ENCODE results near the gene S1PR3. TPM values are rescaled to one million over a fixed set of nuclear protein-coding genes. Genes with fewer than 3 reads are reported as not detected.
"Not testable (repeated sequence)": the region's sequence is repeated elsewhere in the genome, so short reads cannot be mapped to it uniquely, and the experiment has no call there.

S1PR3 gene
- 18.9 and 25.8 TPM in 2 replicates for total RNA-seq
- 11.3 and 12.5 TPM in 2 replicates for polyA plus RNA-seq
- 8.1 and 8.2 TPM in 2 replicates for polyA plus RNA-seq (2011; cell fraction: cytosol; rRNA removed)
- polyA plus RNA-seq (2011; cell fraction: nucleus; rRNA removed) = 4.9 and 5.8 TPM in 2 replicates
- 38.8 and 39.5 TPM in 2 replicates for polyA plus RNA-seq (2012)
- 28.9 and 29.6 TPM in 2 replicates for polyA minus RNA-seq
- 11.6 TPM for polyA minus RNA-seq (2011; cell fraction: cytosol; rRNA and poly(A)+ RNA removed)
- 10.6 and 11.3 TPM in 2 replicates for polyA minus RNA-seq (2011; cell fraction: nucleus; rRNA and poly(A)+ RNA removed)
- Bru-seq, nascent RNA = percentile 76 among the genes with signal in this experiment
- percentile 75 among the genes with signal in this experiment for BruChase-seq, experiment 1, labeled RNA remaining after a 6-hour chase
- percentile 81 among the genes with signal in this experiment for BruChase-seq, experiment 2, labeled RNA remaining after a 2-hour chase
- long read RNA-seq, full-length matches to known transcripts = 27 of 29 reads
- long read RNA-seq, partial matches to known transcripts = 0 of 29 reads
- long read RNA-seq, other reads (novel, unspliced or antisense) = 2 of 29 reads

GRCh38 chr9:88991066-88992034 is at the start of gene S1PR3:
TSS of gene S1PR3 (plus strand) at chr9:88991468. CDS start at chr9:89001201, 9,733 bp downstream.
- H3K9me1 ChIP-seq (replicated peaks; ENCODE audit: control insufficient read depth, extremely low read depth, insufficient read depth, low read length) = no peaks in the 10 kb centered on the region
- H3K9ac ChIP-seq (replicated peaks; ENCODE audit: extremely low read depth, insufficient read depth, low read length) = peak within 1 kb of the TSS; percentile 83
- H3K79me2 ChIP-seq (ENCODE audit: control insufficient read depth, insufficient read depth, low read length) = peaks cover 50% of the 10 kb centered on the region
- POLR2A ChIA-PET = no interaction called here
- BruUV-seq (replicated peaks) = no TSS peak
- dilution Hi-C loops (cut with MboI; ENCODE audit: extremely low pct_ligation_motif_present, low sequenced_read_pairs) = no loop called here
- DNase-seq (ENCODE audit: low read depth, low spot score) (peak; percentile 45), FAIRE-seq (peak; percentile 57)
- intact Hi-C loops (cut with micrococcal nuclease) = loop anchor here (1.0 to 5.0 kb wide), 4 partner anchors 44 to 604 kb away; partner anchors contain the start of gene SPIN1
- peaks cover 37% of the 10 kb centered on the region for H3K4me1 ChIP-seq (ENCODE audit: control insufficient read depth, extremely low read depth, insufficient read depth, low read length)
- peak within 1 kb of the TSS; percentile 58 for H3K27ac ChIP-seq (ENCODE audit: insufficient read depth, low read depth, low read length)
- H4K20me1 ChIP-seq (replicated peaks; ENCODE audit: control insufficient read depth, extremely low read depth, insufficient read depth, low read length) = no peaks in the 10 kb centered on the region
- peak within 1 kb of the TSS; percentile 87 for H2AFZ ChIP-seq (ENCODE audit: low read depth, low read length)
- H3K4me2 ChIP-seq (ENCODE audit: insufficient read depth, low read length) = peak within 1 kb of the TSS; percentile 99
- no peaks in the 10 kb centered on the region for H3K9me3 ChIP-seq (replicated peaks; ENCODE audit: control insufficient read depth, insufficient read depth, low read length)
- H3K4me3 ChIP-seq (replicated peaks in 1 of 3; ENCODE audit: insufficient read depth in 1 of 3, low read depth in 1 of 3, low read length in 3 of 3) = peak within 1 kb of the TSS; percentile 52 to 99 (median 96)
- CTCF ChIA-PET = interaction anchor here (0.7 to 4.5 kb wide), 6 partner anchors 10 to 330 kb away, joined by 3 to 24 read pairs (median 6); no protein-coding TSS in a partner anchor
- H3K36me3 ChIP-seq (ENCODE audit: control insufficient read depth in 2 of 2, extremely low read depth in 1 of 2, insufficient read depth in 2 of 2, low read length in 2 of 2) = no peaks in the 10 kb centered on the region
- TF ChIP-seq EZH2 (IDR thresholded peaks at IDR 0.05; ENCODE audit: borderline replicate concordance, low read depth, low read length, severe bottlenecking) (no peak), CTCF (IDR thresholded peaks at IDR 0.05; ENCODE audit: extremely low read depth in 1 of 2, insufficient read depth in 1 of 2, low read depth in 1 of 2, low read length in 2 of 2) (peak; percentile 5 to 9), POLR2A (IDR thresholded peaks at IDR 0.05; ENCODE audit: low read depth, low read length) (peak; percentile 41), POLR2AphosphoS5 (IDR thresholded peaks at IDR 0.05; ENCODE audit: insufficient read depth, low read depth, low read length) (peak; percentile 50)
- no peaks in the 10 kb centered on the region for H3K27me3 ChIP-seq (ENCODE audit: control insufficient read depth in 2 of 2, insufficient read depth in 2 of 2, low read length in 2 of 2)

GRCh38 chr9:88941586-88941985 is 49.7 kb upstream of the S1PR3 start:
- H3K79me2 ChIP-seq (ENCODE audit: control insufficient read depth, insufficient read depth, low read length); H3K4me3 ChIP-seq (replicated peaks in 1 of 3; ENCODE audit: insufficient read depth in 1 of 3, low read depth in 1 of 3, low read length in 3 of 3); H3K27me3 ChIP-seq (ENCODE audit: control insufficient read depth in 2 of 2, insufficient read depth in 2 of 2, low read length in 2 of 2); FAIRE-seq; DNase-seq (ENCODE audit: low read depth, low spot score); POLR2A ChIA-PET; H4K20me1 ChIP-seq (replicated peaks; ENCODE audit: control insufficient read depth, extremely low read depth, insufficient read depth, low read length); BruUV-seq (replicated peaks); H3K4me1 ChIP-seq (ENCODE audit: control insufficient read depth, extremely low read depth, insufficient read depth, low read length); H3K9ac ChIP-seq (replicated peaks; ENCODE audit: extremely low read depth, insufficient read depth, low read length); H3K36me3 ChIP-seq (ENCODE audit: control insufficient read depth in 2 of 2, extremely low read depth in 1 of 2, insufficient read depth in 2 of 2, low read length in 2 of 2); H3K27ac ChIP-seq (ENCODE audit: insufficient read depth, low read depth, low read length); CTCF ChIA-PET; H3K9me3 ChIP-seq (replicated peaks; ENCODE audit: control insufficient read depth, insufficient read depth, low read length); H2AFZ ChIP-seq (ENCODE audit: low read depth, low read length); H3K4me2 ChIP-seq (ENCODE audit: insufficient read depth, low read length); dilution Hi-C loops (cut with MboI; ENCODE audit: extremely low pct_ligation_motif_present, low sequenced_read_pairs); H3K9me1 ChIP-seq (replicated peaks; ENCODE audit: control insufficient read depth, extremely low read depth, insufficient read depth, low read length): not testable (repeated sequence)
- intact Hi-C loops (cut with micrococcal nuclease) = loop anchor here (10.0 kb wide), 1 partner anchor 57 kb away; no protein-coding TSS in a partner anchor

All from endothelial cell of umbilical vein (primary cell).